ENCODE data around the gene CDH12.
"Not testable (repeated sequence)": the region's sequence is repeated elsewhere in the genome, so short reads cannot be mapped to it uniquely, and the experiment has no call there.

Gene CDH12

GRCh38 chr5:22001097-22001496 is 852.0 kb downstream of the CDH12 start:
- not testable (repeated sequence) for DNase-seq (ENCODE audit: low spot score)

- DNase-seq (ENCODE audit: low spot score), result not testable (repeated sequence)
Observed at GRCh38 chr5:21985799-21986198, 867.3 kb downstream of the CDH12 start.

- not testable (repeated sequence) for DNase-seq (ENCODE audit: low spot score)
Observed at GRCh38 chr5:21951571-21951970, 901.6 kb downstream of the CDH12 start.

DNA sequence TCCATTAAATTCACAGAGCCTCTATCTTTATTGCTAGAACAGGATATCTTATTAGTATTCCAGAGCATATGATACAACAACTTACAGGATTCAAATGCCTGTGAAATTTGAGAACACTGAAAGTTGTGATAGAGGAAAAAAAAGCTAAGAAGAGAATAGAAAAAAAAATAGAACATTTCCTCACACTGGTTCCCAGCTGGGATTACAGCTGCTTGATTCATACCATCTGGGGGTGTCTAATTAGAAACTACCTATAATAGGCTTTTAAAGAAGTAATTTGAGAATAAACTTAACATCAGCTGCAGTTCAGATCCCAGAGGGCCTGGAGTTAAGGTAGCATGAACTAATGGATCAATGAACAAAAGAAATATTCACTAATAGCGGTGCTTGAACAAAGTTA is 922.0 kb downstream of the CDH12 start:
- DNase-seq (ENCODE audit: low spot score), result no peak

DNA sequence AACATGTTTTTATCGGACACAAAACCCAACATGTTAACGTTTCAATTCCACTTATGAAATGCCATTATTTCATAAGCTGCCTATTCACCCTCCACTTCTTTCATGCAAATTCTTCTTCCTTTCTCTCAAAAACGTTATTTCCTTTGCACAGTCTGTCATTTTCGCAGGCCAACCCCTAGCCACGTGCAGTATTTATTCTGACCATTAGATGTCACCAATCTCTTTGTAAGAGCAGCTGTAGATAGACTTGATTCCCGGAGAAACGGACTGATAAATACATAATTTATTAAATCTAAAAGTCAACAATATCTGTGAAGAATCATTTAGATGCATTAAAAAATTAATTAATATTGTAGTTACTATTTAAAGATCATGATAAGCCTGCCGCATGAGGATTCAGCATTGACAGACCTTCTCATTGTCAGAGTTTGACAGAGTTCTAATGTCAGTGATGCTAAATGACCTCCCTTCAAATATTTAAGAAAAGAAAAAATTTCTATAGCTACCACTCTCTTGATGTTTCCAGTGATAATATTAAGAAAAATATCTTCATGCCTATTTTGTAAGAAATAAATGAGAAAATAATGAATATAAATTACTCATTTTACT is 933.6 kb downstream of the CDH12 start:
- DNase-seq (ENCODE audit: low spot score), result peak; percentile 9

DNA sequence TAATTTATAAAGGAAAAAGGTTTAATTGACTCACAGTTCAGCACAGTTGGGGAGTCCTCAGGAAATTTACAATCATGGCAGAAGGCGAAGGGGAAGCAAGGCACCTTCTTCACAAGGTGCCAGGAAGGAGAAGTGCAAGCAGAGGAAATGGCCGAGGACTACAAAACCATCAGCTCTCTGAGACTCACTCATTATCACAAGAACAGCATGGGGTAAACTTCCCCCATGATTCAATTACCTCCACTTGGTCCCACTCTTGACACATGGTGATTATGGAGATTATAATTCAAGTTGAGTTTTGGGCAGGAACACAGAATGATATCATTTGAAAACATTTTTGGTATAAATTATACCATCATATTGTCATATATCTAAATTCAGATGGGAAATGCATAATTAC is 934.7 kb downstream of the CDH12 start:
- DNase-seq (ENCODE audit: low spot score), result no peak

GRCh38 chr5:21910731-21911130 is 942.4 kb downstream of the CDH12 start:
- no peak for DNase-seq (ENCODE audit: low spot score)

GRCh38 chr5:21895766-21896350 is 957.3 kb downstream of the CDH12 start:
- DNase-seq (ENCODE audit: low spot score), result no peak

- DNase-seq (ENCODE audit: low spot score), result no peak
Observed at GRCh38 chr5:21893161-21893560, 960.0 kb downstream of the CDH12 start.

GRCh38 chr5:21889581-21889980 is 963.6 kb downstream of the CDH12 start:
- DNase-seq (ENCODE audit: low spot score), result no peak

DNA sequence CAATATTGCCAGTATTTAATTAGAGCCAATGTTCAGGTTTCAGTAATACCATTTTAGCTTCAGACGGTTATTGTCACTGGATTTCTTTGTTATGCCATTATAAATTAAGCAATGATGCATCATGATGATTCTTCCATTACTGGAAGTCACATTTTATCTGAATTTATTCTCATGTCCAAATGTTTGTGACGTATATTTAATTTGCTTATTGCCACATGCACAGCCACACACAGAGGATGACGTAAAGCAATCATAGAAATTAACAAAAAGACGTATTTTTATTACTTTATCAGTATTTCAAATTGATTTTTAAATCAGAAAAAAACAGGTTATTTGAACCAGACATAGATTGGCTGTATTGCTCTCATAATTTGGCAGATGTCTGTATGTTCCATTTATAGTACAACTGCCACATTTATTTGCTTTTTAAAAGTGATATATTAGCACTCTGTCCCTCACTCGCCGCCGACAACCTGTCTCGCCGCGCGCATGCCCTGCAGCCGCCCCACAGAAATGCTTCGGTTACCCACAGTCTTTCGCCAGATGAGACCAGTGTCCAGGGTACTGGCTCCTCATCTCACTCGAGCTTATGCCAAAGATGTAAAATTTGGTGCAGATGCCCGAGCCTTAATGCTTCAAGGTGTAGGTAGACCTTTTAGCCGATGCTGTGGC is 970.9 kb downstream of the CDH12 start:
- no peak for DNase-seq (ENCODE audit: low spot score)

- no peak for DNase-seq (ENCODE audit: low spot score)
Observed at GRCh38 chr5:21880164-21880563, 973.0 kb downstream of the CDH12 start.

DNA sequence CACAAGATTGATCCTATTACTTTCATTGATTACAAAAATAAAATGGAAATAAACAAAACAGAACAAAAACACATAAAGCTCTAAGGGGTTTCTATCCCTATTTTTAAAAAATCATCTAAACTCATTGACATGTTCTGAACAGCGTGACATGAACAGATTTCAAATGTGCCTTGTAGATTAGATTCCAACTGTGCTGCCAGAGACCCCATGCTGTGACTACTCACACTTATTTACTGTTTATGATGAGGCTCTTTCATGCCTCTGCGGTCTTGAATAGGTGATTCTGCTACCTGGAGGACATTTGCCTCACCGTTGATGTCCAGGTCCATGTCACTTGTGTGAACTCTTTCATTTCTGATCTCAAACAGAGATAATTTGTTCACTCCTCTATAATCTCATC is 990.2 kb downstream of the CDH12 start:
- no peak for DNase-seq (ENCODE audit: low spot score)

GRCh38 chr5:21858441-21858840 is 994.7 kb downstream of the CDH12 start:
- no peak for DNase-seq (ENCODE audit: low spot score)

- DNase-seq (ENCODE audit: low spot score), result no peak
Observed at GRCh38 chr5:21856987-21857386, 996.2 kb downstream of the CDH12 start.

DNA sequence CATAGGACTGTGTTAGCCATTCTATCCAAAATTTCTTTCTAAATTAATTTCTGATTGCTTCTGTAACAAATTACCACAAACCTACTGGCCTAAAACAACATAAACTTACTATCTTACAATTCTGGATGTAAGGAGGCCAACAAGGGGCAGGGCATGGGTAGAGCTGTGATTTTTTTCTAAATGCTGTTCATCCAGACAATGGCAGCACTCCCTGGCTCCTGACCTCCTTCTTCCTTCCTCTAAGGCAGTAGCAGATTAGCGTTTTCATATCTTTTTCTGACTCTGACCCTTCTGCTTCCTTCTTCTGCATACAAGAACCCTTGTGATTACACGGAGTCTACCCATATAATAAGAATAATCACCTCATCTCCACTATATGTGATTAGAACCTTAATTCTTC is 1005.8 kb downstream of the CDH12 start:
- no peak for DNase-seq (ENCODE audit: low spot score)

DNA sequence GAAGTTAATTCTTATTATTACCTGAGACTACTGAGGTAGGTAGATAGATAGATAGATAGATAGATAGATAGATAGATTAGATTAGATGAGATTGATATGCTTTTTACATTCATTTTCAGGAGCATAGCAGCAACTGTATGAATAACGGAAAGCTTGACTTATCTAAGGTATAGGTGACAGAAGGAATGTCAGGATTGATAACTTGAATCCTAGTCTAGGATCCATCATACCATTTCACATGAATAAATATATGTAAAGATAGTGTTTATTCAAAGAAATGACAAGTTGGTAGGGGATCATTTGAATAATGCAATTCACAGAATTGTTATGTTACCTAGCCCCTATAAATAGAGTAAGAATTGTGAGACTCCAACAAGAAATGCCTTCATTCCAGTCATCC is 1008.2 kb downstream of the CDH12 start:
- DNase-seq (ENCODE audit: low spot score), result no peak

GRCh38 chr5:21834863-21835262 is 1018.3 kb downstream of the CDH12 start:
- no peak for DNase-seq (ENCODE audit: low spot score)

GRCh38 chr5:21831145-21831787 is 1021.9 kb downstream of the CDH12 start:
- DNase-seq (ENCODE audit: low spot score), result no peak

DNA sequence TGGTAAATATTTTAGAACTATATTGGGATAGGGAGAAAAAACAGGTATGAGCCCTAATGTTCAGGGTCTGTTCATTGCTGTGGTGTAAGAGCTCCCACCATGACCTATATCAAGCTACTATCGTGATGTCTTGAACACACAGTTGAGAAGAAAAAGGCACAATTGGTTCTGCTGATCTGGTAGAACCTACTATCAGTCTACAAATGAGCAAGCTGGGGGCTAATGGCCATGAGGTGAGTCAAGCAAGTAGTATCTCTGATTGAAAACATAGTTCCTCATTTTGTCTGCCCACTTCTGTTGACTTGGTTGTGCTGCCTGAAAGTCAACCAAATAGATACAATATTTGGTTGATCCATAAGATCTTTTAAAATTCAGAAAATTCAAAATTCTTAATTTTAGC is 1026.3 kb downstream of the CDH12 start:
- DNase-seq (ENCODE audit: low spot score), result no peak

GRCh38 chr5:21823588-21823987 is 1029.6 kb downstream of the CDH12 start:
- no peak for DNase-seq (ENCODE audit: low spot score)

DNA sequence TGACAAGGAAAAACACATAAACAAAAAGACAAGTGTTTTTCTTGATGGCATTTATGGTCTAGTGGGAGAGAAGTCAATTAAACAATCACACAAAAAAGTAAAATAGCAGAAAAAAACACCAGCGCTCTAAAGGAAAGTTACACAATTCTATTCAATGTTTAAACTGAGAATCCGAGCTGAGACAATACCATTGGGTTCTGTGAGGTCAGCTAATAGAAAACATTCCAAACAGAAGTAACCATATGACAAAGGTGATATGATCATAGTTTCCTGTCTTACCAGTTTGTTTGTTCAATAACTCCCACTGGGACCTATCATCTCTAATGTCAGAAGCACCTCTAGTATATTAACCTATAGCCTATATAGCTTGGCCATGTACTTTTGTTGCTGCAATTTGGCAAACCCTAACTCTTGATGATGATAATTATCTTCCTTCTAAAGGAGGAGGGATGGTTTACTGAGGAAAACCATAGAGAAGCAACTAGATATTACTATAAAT is 1030.0 kb downstream of the CDH12 start:
- DNase-seq (ENCODE audit: low spot score), result no peak

DNA sequence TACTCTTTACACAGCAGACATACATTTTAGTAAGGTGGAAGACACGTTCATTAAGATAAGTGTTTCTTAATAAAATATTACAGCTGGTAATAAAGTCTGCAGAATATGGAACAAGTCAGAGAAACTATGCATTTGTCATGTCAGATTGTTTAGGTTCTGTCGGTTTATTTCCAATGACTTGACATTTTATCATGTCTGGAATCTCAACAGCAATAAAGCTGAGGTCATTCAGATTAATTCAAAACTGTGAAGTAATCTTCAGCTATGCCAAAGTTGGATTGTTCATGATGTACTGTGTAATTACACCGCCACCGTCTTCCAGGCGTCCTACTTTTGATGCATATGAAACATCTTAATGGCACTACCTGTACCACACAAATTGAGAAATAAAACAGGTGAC is 1032.6 kb downstream of the CDH12 start:
- no peak for DNase-seq (ENCODE audit: low spot score)

Measured in AG08396 (cell line).